CD14-positive monocyte (primary cell): ENCODE measurements around the gene MMAB. TPM values are rescaled to one million over a fixed set of nuclear protein-coding genes. Genes with fewer than 3 reads are reported as not detected.
A peak's percentile ranks its signal among the peaks of the same experiment; 100 is the strongest.

Experiments
- DNase-seq, 3 donors: peaks; one replicate each; pipeline ENCODE4 v3.0.0-alpha.2; 2011 to 2022
- H2AFZ ChIP-seq: 2 replicates; pipeline ENCODE4 v1.6.0; 2012; ENCODE audit warnings: mild to moderate bottlenecking, low read depth, low read length, inconsistent platforms; ENCODE audit not compliant: insufficient read depth, poor library complexity, severe bottlenecking
- H3K27ac ChIP-seq, 2 donors: 1 replicate in 1 of 2; 2 replicates in 1 of 2; pipeline ENCODE4 v1.5.1; 2012 to 2013; ENCODE audit warnings: low read length in 2 of 2, control low read depth in 1 of 2, inconsistent platforms in 1 of 2, low read depth in 1 of 2, mild to moderate bottlenecking in 1 of 2
- H3K27me3 ChIP-seq, 2 donors: one replicate each; pipeline versions ENCODE4 v1.6.0 to v1.6.1; 2011 to 2013; ENCODE audit warnings: low read length in 2 of 2; ENCODE audit not compliant: control insufficient read depth in 2 of 2, insufficient read depth in 2 of 2
- H3K36me3 ChIP-seq, 2 donors: replicated peaks in 1 of 2; 1 replicate in 1 of 2; 2 replicates in 1 of 2; pipeline versions ENCODE4 v1.5.1 to v1.6.1; 2012 to 2013; ENCODE audit warnings: low read length in 2 of 2, control low read depth in 1 of 2, inconsistent platforms in 1 of 2, mild to moderate bottlenecking in 1 of 2; ENCODE audit not compliant: insufficient read depth in 2 of 2, control insufficient read depth in 1 of 2
- H3K4me1 ChIP-seq, 2 donors: 1 replicate in 1 of 2; 2 replicates in 1 of 2; pipeline versions ENCODE4 v1.5.1 to v1.6.1; 2012 to 2013; ENCODE audit warnings: low read length in 2 of 2, control low read depth in 1 of 2, inconsistent platforms in 1 of 2, mild to moderate bottlenecking in 1 of 2, moderate library complexity in 1 of 2; ENCODE audit not compliant: insufficient read depth in 2 of 2, control insufficient read depth in 1 of 2
- H3K4me2 ChIP-seq: replicated peaks from 2 replicates; pipeline ENCODE3; 2012; ENCODE audit warnings: low read length, moderate library complexity, mild to moderate bottlenecking; ENCODE audit not compliant: poor library complexity, severe bottlenecking; ENCODE audit errors: extremely low read depth
- H3K4me3 ChIP-seq, 3 experiments: fragments of 200-600 bp in 1 of 3; sonication (generic) in 1 of 3; replicated peaks in 1 of 3; 1 replicate in 2 of 3; 2 replicates in 1 of 3; pipeline ENCODE4 v1.5.1; 2011 to 2013; ENCODE audit warnings: low read length in 3 of 3, mild to moderate bottlenecking in 3 of 3, control low read depth in 2 of 3, low read depth in 2 of 3, inconsistent platforms in 1 of 3, moderate library complexity in 1 of 3
- H3K79me2 ChIP-seq: 2 replicates; pipeline ENCODE4 v1.6.0; 2012; ENCODE audit warnings: mild to moderate bottlenecking, control low read depth, inconsistent platforms, low read length, moderate library complexity; ENCODE audit not compliant: insufficient read depth
- H3K9ac ChIP-seq: 2 replicates; pipeline ENCODE4 v1.6.0; 2017; ENCODE audit warnings: low read length, mild to moderate bottlenecking; ENCODE audit not compliant: insufficient read depth, poor library complexity, severe bottlenecking
- H3K9me3 ChIP-seq, 2 donors: replicated peaks in 1 of 2; 1 replicate in 1 of 2; 2 replicates in 1 of 2; pipeline versions ENCODE4 v1.5.1 to v1.6.1; 2012 to 2013; ENCODE audit warnings: low read length in 2 of 2, control low read depth in 1 of 2; ENCODE audit not compliant: control insufficient read depth in 1 of 2, insufficient read depth in 1 of 2
- H4K20me1 ChIP-seq: 2 replicates; pipeline ENCODE4 v1.6.0; 2012; ENCODE audit warnings: mild to moderate bottlenecking, low read length, control low read depth, moderate library complexity; ENCODE audit not compliant: insufficient read depth
- H3K27ac Mint-ChIP-seq, 7 donors: one replicate each; pipeline ENCODE4 v1.8.0; 2020; ENCODE audit warnings: mild to moderate bottlenecking in 7 of 7, mixed read lengths in 7 of 7, moderate library complexity in 6 of 7, inconsistent platforms in 2 of 7
- H3K27me3 Mint-ChIP-seq, 3 donors: one replicate each; pipeline ENCODE4 v1.8.0; 2021 to 2022; ENCODE audit warnings: low read depth in 3 of 3, mild to moderate bottlenecking in 3 of 3, mixed read lengths in 3 of 3, moderate library complexity in 3 of 3, inconsistent platforms in 1 of 3
- H3K36me3 Mint-ChIP-seq, 2 donors: one replicate each; pipeline ENCODE4 v1.8.0; 2020; ENCODE audit warnings: mixed read lengths in 2 of 2, inconsistent platforms in 1 of 2, mild to moderate bottlenecking in 1 of 2
- H3K4me1 Mint-ChIP-seq: one replicate; pipeline ENCODE4 v1.8.0; 2020; ENCODE audit warnings: mild to moderate bottlenecking, mixed read lengths
- H3K4me3 Mint-ChIP-seq, 2 donors: one replicate each; pipeline ENCODE4 v1.8.0; 2020; ENCODE audit warnings: mild to moderate bottlenecking in 2 of 2, mixed read lengths in 2 of 2, moderate library complexity in 1 of 2
- H3K9me3 Mint-ChIP-seq, 7 donors: one replicate each; pipeline ENCODE4 v1.8.0; 2020 to 2022; ENCODE audit warnings: mixed read lengths in 7 of 7, mild to moderate bottlenecking in 6 of 7, moderate library complexity in 6 of 7, inconsistent platforms in 2 of 7
- CTCF ChIP-seq: fragments of 200-600 bp; IDR thresholded peaks from one replicate; pipeline ENCODE4 v1.8.0; 2022; ENCODE audit warnings: antibody characterized with exemption, mild to moderate bottlenecking
- WGBS: methylation state at CpG from one replicate; pipeline ENCODE4 v1.1.5; 2013; ENCODE audit warnings: missing lambda C conversion rate; ENCODE audit not compliant: insufficient coverage; 5-methylcytosine and 5-hydroxymethylcytosine counted together
- intact Hi-C, 2 donors: fragments of 100-400 bp; cut with micrococcal nuclease; formaldehyde crosslinking; loops; one replicate each; pipeline versions ENCODE4 v1.15.0 to v1.15.1; 2023
- polyA plus RNA-seq, 3 donors: library from polyadenylated mRNA; depleted of rRNA in 1 of 3; unstranded in 2 of 3; stranded (reverse) in 1 of 3; fragments of 300-500 nt in 2 of 3; fragments of >200 nt in 1 of 3; fragmentation: Illumina TruSeq in 2 of 3; gene quantifications; 1 replicate in 2 of 3; 2 replicates in 1 of 3; pipeline ENCODE4 v1.2.3, GENCODE V29; 2012 to 2021

The MMAB gene
- polyA plus RNA-seq, 3 donors = 5.0 to 15.6 (median 12.4) TPM

GRCh38 chr12:109512608-109513007 lies 60.7 kb downstream of the MMAB start:
- peaks cover 88 to 98% of the 10 kb centered on the region in 2 donors for H3K36me3 ChIP-seq
- H3K27ac ChIP-seq = no peak overlapping the region
- H3K9me3 Mint-ChIP-seq = no peaks in the 10 kb centered on the region
- H3K4me3 Mint-ChIP-seq = no peak overlapping the region
- H3K9me3 ChIP-seq = no peaks in the 10 kb centered on the region
- no peaks in the 10 kb centered on the region for H3K79me2 ChIP-seq
- H3K27me3 Mint-ChIP-seq = no peaks in the 10 kb centered on the region
- H3K4me1 ChIP-seq = no peaks in the 10 kb centered on the region
- H3K4me2 ChIP-seq = no peak overlapping the region
- no peak overlapping the region for H3K4me3 ChIP-seq
- no peaks in the 10 kb centered on the region for H4K20me1 ChIP-seq
- no peak overlapping the region for H3K9ac ChIP-seq
- H3K36me3 Mint-ChIP-seq = peaks cover 85 to 97% of the 10 kb centered on the region in 2 donors
- intact Hi-C loops = no loop called here
- DNase-seq = no peak
- H2AFZ ChIP-seq = no peak overlapping the region
- WGBS = 91% methylated on average over 1 of the region's 1 CpG
- no peaks in the 10 kb centered on the region for H3K4me1 Mint-ChIP-seq
- no peak overlapping the region for H3K27ac Mint-ChIP-seq
- TF ChIP-seq CTCF = no peak
- H3K27me3 ChIP-seq = no peaks in the 10 kb centered on the region

GRCh38 chr12:109510196-109510595 lies 63.1 kb downstream of the MMAB start:
- Histone ChIP-seq H3K79me2 (no peaks in the 10 kb centered on the region), H3K9me3 (no peaks in the 10 kb centered on the region), H3K27me3 (no peaks in the 10 kb centered on the region), H4K20me1 (no peaks in the 10 kb centered on the region), H2AFZ (no peak overlapping the region), H3K9ac (no peak overlapping the region), H3K4me1 (no peaks in the 10 kb centered on the region), H3K27ac (no peak overlapping the region), H3K36me3 (peaks cover 95 to 100% of the 10 kb centered on the region in 2 donors), H3K4me3 (no peak overlapping the region), H3K4me2 (no peak overlapping the region)
- intact Hi-C loops = no loop called here
- Mint-ChIP-seq H3K36me3 (peaks cover 85 to 97% of the 10 kb centered on the region in 2 donors), H3K9me3 (no peaks in the 10 kb centered on the region), H3K4me1 (no peaks in the 10 kb centered on the region), H3K27me3 (no peaks in the 10 kb centered on the region), H3K4me3 (no peak overlapping the region), H3K27ac (peak overlapping the region in 1 of 7 donors; percentile 34)
- 96% methylated on average over 11 of the region's 15 CpGs for WGBS
- TF ChIP-seq CTCF = no peak
- DNase-seq = no peak
